Astrocyte (in vitro differentiated cells and primary cell): ENCODE data around the gene EFNA1.

Source experiments
- EZH2 ChIP-seq: IDR thresholded peaks from 2 replicates; pipeline ENCODE4 v1.6.1; 2012; ENCODE audit warnings: mild to moderate bottlenecking, low read length, inconsistent platforms; ENCODE audit not compliant: insufficient read depth
- TF ChIP-seq, protein P1 (sequence below): IDR thresholded peaks from 2 replicates; pipeline ENCODE4 v1.5.1; 2011; ENCODE audit warnings: low read depth, mild to moderate bottlenecking, inconsistent platforms, low read length, moderate library complexity; ENCODE audit not compliant: insufficient read depth

DNA sequence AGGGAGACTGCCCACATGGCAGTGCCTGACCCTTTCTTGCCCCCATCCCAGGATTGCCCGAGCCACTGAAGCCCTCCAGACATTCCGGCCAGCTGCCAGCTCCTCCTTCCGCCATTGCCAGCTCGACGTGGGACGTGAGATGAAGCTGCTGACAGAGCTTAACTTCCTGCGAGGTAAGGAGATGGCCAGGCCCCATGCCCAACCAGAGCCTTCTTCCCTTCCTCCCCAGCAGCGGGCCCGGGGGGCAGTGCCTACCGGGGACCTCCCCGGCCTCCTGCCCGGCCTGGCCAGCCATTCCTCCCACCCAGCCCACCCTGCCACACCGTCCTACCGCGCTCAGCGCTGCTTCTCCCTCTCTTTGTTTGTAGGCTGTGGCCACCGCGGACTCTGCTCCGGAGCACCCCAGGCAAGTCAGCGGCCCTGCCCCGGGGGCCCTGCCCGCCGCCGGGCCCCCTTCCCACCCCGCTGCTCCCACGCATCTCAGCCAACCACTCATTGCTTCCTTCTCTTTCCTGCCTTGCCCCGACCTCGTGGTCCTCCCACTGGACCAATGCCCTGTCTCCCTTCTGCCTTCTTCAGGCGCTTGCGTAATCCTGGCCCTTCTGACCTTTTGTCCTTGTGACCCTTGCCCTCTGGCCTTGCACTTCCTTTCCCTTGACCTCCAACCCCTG, 50.9 kb downstream of the EFNA1 start:
- TF ChIP-seq, protein P1, sequence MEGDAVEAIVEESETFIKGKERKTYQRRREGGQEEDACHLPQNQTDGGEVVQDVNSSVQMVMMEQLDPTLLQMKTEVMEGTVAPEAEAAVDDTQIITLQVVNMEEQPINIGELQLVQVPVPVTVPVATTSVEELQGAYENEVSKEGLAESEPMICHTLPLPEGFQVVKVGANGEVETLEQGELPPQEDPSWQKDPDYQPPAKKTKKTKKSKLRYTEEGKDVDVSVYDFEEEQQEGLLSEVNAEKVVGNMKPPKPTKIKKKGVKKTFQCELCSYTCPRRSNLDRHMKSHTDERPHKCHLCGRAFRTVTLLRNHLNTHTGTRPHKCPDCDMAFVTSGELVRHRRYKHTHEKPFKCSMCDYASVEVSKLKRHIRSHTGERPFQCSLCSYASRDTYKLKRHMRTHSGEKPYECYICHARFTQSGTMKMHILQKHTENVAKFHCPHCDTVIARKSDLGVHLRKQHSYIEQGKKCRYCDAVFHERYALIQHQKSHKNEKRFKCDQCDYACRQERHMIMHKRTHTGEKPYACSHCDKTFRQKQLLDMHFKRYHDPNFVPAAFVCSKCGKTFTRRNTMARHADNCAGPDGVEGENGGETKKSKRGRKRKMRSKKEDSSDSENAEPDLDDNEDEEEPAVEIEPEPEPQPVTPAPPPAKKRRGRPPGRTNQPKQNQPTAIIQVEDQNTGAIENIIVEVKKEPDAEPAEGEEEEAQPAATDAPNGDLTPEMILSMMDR = no peak
- no peak for TF ChIP-seq EZH2
